DOHH2 (cell line): ENCODE data around the gene GPD1L.

Experiments
- H3F3A ChIP-seq: fragments of 200-600 bp; sonication (generic), shearing (Covaris generic); 2 replicates; pipeline ENCODE4 v1.6.0; 2016; ENCODE audit warnings: antibody characterized with exemption, mild to moderate bottlenecking; ENCODE audit not compliant: control insufficient read depth, insufficient read depth
- H3K27ac ChIP-seq: fragments of 200-600 bp; sonication (generic); 2 replicates; pipeline ENCODE4 v1.5.1; 2014; ENCODE audit warnings: low read depth, mild to moderate bottlenecking, low read length, moderate library complexity
- H3K27me3 ChIP-seq: fragments of 200-600 bp; sonication (generic); 2 replicates; pipeline ENCODE4 v1.6.1; 2014; ENCODE audit warnings: mild to moderate bottlenecking, low read length, mixed read lengths; ENCODE audit not compliant: control insufficient read depth
- H3K36me3 ChIP-seq: fragments of 200-600 bp; sonication (generic); 2 replicates; pipeline ENCODE4 v1.6.1; 2014; ENCODE audit warnings: mild to moderate bottlenecking, low read length, moderate library complexity, mixed read lengths; ENCODE audit not compliant: control insufficient read depth
- H3K4me1 ChIP-seq: fragments of 200-600 bp; sonication (generic); 2 replicates; pipeline ENCODE4 v1.6.1; 2014; ENCODE audit warnings: mild to moderate bottlenecking, low read length, mixed read lengths; ENCODE audit not compliant: control insufficient read depth
- H3K4me2 ChIP-seq: fragments of 200-600 bp; sonication (generic); 2 replicates; pipeline ENCODE4 v1.6.0; 2014; ENCODE audit warnings: mild to moderate bottlenecking, low read length, moderate library complexity
- H3K4me3 ChIP-seq: fragments of 200-600 bp; sonication (generic); 2 replicates; pipeline ENCODE4 v1.5.1; 2014; ENCODE audit warnings: mild to moderate bottlenecking, low read length, mixed read lengths
- H3K79me2 ChIP-seq: fragments of 200-600 bp; sonication (generic); 2 replicates; pipeline ENCODE4 v1.6.1; 2014; ENCODE audit warnings: mild to moderate bottlenecking, low read length, mixed read lengths; ENCODE audit not compliant: control insufficient read depth
- H3K9me2 ChIP-seq: fragments of 200-600 bp; sonication (generic); replicated peaks from 2 replicates; pipeline ENCODE4 v1.6.1; 2014; ENCODE audit warnings: mild to moderate bottlenecking, low read length, mixed read lengths; ENCODE audit not compliant: control insufficient read depth
- H3K9me3 ChIP-seq: fragments of 200-600 bp; sonication (generic); 2 replicates; pipeline ENCODE4 v1.6.1; 2014; ENCODE audit warnings: antibody characterized with exemption, low read length, mixed read lengths; ENCODE audit not compliant: control insufficient read depth, insufficient read depth
- H4K20me1 ChIP-seq: fragments of 200-600 bp; sonication (generic); 2 replicates; pipeline ENCODE4 v1.6.0; 2014; ENCODE audit warnings: low read depth, mild to moderate bottlenecking, antibody characterized with exemption, low read length, moderate library complexity; ENCODE audit not compliant: control insufficient read depth, insufficient read depth
- EZH2phosphoT487 ChIP-seq: fragments of 200-600 bp; sonication (generic); IDR thresholded peaks from 2 replicates; pipeline ENCODE4 v1.6.1; 2017; ENCODE audit warnings: borderline replicate concordance, mild to moderate bottlenecking, antibody characterized with exemption, low read length, moderate library complexity, mixed read lengths
- TF ChIP-seq, protein P1 (sequence below): fragments of 200-600 bp; sonication (generic); IDR thresholded peaks from one replicate; pipeline ENCODE4 v1.5.1; 2014; ENCODE audit warnings: antibody characterized with exemption, mild to moderate bottlenecking, low read depth, low read length; ENCODE audit not compliant: poor library complexity, severe bottlenecking

Gene GPD1L

DNA sequence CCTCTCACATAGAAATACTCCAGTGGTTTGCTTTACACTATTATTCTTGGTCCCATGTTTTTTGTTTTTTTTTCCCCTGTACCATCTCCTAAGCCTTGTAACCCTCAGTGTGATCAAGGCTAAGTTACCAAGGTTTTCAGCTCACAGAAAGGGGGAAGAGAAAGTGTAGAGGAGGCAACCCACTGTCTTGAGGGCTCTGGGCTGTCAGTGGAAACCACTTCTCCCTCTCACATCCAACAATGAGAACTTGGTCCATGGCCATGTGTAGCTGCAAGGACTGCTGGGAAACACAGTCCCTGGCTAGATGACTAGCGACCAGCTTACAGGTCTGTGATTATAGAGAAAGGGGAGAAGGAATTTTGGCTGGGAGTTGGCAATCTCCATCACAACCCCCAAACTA is 30.3 kb downstream of the GPD1L start:
- Histone ChIP-seq H3K9me2 (no peaks in the 10 kb centered on the region), H3K9me3 (no peaks in the 10 kb centered on the region), H3K4me2 (no peak overlapping the region), H3K27me3 (no peaks in the 10 kb centered on the region), H3K36me3 (0 out of 2 replicates have a peak, but pooled peaks cover 3% of the 10 kb centered on the region), H4K20me1 (no peaks in the 10 kb centered on the region), H3F3A (no peaks in the 10 kb centered on the region; the same call in 1 of the 2 replicates), H3K27ac (no peak overlapping the region), H3K79me2 (no peaks in the 10 kb centered on the region), H3K4me3 (no peak overlapping the region), H3K4me1 (peaks cover 7% of the 10 kb centered on the region; the same call in 1 of the 2 replicates)
- no peak for TF ChIP-seq EZH2phosphoT487
- TF ChIP-seq, protein P1, sequence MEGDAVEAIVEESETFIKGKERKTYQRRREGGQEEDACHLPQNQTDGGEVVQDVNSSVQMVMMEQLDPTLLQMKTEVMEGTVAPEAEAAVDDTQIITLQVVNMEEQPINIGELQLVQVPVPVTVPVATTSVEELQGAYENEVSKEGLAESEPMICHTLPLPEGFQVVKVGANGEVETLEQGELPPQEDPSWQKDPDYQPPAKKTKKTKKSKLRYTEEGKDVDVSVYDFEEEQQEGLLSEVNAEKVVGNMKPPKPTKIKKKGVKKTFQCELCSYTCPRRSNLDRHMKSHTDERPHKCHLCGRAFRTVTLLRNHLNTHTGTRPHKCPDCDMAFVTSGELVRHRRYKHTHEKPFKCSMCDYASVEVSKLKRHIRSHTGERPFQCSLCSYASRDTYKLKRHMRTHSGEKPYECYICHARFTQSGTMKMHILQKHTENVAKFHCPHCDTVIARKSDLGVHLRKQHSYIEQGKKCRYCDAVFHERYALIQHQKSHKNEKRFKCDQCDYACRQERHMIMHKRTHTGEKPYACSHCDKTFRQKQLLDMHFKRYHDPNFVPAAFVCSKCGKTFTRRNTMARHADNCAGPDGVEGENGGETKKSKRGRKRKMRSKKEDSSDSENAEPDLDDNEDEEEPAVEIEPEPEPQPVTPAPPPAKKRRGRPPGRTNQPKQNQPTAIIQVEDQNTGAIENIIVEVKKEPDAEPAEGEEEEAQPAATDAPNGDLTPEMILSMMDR = no peak

DNA sequence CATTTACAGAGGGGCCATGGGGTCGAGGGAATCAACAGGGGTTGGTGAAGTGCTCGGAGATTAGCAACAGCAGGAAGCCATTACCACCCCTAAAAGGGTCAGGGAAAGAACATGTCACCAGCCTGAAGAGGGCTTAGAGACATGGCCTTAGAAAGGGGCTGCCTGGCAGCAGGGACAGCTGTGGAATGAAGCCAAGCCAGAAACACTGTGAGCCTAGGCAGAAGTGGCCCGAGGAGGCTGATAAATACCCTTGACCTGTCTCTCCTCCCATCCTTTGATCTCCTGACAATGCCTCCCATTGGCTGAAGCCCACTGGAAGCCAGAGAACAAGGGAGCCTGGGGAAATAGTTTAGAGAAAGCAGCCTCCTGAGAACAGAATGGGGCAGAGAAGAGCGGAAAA is 31.4 kb downstream of the GPD1L start:
- peaks cover 7% of the 10 kb centered on the region; the same call in 1 of the 2 replicates for H3K4me1 ChIP-seq
- no peaks in the 10 kb centered on the region; the same call in 1 of the 2 replicates for H3F3A ChIP-seq
- no peaks in the 10 kb centered on the region for H3K27me3 ChIP-seq
- no peak overlapping the region for H3K4me3 ChIP-seq
- H3K36me3 ChIP-seq = 0 out of 2 replicates have a peak, but pooled peaks cover 3% of the 10 kb centered on the region
- TF ChIP-seq, protein P1 = no peak
- TF ChIP-seq EZH2phosphoT487 = no peak
- H3K4me2 ChIP-seq = no peak overlapping the region
- H4K20me1 ChIP-seq = no peaks in the 10 kb centered on the region
- no peaks in the 10 kb centered on the region for H3K79me2 ChIP-seq
- no peaks in the 10 kb centered on the region for H3K9me3 ChIP-seq
- no peak overlapping the region for H3K27ac ChIP-seq
- H3K9me2 ChIP-seq = no peaks in the 10 kb centered on the region

DNA sequence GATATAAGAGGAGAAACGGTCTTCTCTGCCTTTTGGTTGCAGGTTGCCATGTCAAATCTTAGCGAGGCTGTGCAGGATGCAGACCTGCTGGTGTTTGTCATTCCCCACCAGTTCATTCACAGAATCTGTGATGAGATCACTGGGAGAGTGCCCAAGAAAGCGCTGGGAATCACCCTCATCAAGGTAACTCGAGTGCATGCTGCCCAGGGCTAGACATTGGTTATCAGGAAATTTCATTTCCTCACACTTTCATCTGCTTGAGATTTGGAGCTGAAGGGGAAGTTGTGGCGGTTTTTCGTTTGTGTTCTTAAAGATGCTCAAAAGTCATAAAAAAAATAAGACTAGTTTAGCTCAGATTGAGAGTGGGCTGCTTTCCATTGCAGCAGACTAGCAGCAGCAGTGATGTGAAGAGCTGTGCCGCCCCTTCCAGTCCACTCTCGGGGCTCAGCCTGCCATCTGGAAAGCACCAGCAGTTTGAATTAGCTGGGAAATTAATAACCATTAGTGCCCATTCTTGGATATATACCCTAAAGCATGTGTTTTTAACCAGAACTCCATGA is 32.2 kb downstream of the GPD1L start:
- Histone ChIP-seq H3K4me2 (no peak overlapping the region), H3K79me2 (no peaks in the 10 kb centered on the region), H3K9me3 (no peaks in the 10 kb centered on the region), H3F3A (no peaks in the 10 kb centered on the region; the same call in 1 of the 2 replicates), H3K27ac (no peak overlapping the region), H4K20me1 (no peaks in the 10 kb centered on the region), H3K36me3 (0 out of 2 replicates have a peak, but pooled peaks cover 3% of the 10 kb centered on the region), H3K27me3 (no peaks in the 10 kb centered on the region), H3K9me2 (no peaks in the 10 kb centered on the region), H3K4me1 (peaks cover 7% of the 10 kb centered on the region; the same call in 1 of the 2 replicates), H3K4me3 (no peak overlapping the region)
- TF ChIP-seq EZH2phosphoT487 = no peak
- TF ChIP-seq, protein P1 = no peak
